HS-27A (cell line): Measurements from ENCODE around the gene TAF13.
"Not testable (repeated sequence)": the region's sequence is repeated elsewhere in the genome, so short reads cannot be mapped to it uniquely, and the experiment has no call there.

Experiments
- DNase-seq: peaks from one replicate; pipeline ENCODE4 v3.0.0-alpha.2; 2012; ENCODE audit warnings: low read depth, missing footprints

The TAF13 gene

DNA sequence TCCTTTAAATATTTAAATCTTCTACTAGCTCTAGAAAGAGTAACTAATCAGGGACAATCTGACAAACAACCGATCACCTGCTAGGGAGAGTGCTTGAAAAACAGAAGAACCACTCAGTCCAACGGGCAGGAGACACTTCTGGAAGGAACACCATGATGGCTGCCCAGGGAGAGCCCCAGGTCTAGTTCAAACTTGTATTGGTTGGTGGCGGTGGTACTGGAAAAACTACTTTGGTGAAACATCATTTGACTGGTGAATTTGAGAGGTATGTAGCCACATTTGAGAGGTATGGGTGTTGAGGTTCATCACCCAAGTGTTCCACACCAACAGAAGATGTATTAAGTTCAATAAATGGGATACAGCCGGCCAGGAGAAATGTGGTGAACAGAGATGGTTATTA is 29.1 kb downstream of the TAF13 start:
- DNase-seq: no peak

DNA sequence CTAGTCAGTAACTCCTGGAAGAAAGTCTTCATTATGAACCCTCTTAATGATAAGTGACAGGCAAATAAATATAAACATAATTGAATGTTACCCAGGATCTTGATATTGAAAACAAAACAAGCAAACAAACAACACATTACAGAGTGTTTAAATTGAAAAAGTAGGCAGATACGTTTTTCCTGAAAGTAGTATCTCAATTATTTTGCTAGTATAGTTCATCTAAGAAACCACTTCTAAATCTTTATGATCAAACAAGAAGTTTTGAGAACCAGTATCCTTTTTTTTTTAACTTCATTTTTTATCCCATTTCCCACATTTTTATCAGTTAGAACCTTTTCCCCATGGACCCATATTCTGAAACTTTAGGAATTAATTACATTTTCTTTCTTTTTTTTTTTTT is 30.2 kb downstream of the TAF13 start:
- no peak for DNase-seq

DNA sequence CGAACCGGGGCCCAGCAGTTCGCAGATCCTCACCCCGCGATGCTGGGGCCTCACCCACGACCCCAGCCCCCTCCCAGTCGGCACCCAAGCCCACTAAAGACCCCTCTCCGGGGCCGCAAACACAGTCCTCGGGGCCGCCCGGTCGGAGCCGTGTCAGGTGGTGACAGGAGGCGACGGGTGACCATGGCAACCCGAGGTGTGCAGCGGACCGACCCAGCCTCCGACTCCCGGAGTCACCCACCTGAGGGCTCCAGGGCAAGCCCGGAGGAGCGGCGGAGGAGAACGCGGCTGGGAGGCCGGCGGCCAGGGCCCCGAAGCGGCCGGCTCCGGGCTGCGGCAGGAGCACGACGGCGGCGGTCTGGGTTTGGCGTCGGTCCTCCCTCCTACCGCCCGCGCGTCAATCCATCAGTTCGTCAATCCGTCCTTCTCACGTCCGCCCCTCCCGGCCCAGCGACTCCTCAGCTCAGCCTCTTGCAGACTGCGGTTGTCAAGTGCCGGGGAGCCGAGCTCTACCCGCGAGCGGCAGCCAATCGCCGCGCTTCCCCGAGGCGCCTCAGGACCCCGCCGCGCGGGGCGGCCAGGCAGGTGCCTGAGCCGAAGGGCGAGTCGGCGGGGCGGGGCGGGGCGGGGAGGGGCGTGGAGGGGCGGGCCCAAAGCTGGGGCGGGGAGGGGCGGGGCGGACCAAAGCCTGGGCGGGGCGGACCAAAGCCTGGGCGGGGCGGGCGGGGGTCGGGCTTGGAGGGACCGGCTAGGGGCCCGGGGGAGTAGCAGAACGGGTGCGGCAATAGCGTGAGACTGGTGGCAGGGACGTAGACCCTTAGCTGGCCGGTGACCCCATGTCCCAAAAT is 34.0 kb downstream of the TAF13 start, which contains the start of gene WDR47:
WDR47 (minus strand) TSS at position 482 of the 848 bp plus-strand sequence. CDS start 18,590 bp downstream, outside the sequence.
- DNase-seq: peak; percentile 88

DNA sequence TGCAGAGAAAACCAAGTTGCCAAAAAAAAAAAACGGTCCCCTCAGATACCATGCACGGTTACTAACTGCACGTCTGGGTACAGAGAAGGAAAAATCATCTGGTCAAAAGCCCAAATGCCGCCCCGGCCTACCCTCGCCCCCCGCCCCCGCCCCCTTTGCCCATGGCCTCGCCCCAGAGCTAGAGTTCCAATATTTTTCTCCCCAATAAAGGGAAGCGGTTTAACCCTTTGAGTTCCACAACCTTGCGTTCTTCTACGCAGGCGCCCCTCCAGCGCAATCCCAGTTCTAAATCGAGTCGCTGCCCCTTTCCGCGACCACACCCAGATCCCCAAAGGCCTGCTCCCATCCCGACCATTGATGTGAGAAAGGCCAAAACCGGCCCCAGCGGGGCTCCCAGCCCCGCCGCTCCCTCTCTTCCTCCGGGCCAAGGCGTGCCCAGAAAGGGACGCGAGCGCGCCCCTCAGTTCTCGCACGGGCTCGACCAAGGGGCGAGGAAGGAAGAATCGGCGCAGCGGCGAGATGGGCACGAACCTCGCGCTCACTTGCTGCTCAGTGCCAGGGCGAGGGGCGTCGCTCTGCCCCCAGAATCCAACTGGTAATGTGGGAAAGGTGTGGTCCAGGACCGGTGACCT is 34.7 kb downstream of the TAF13 start:
- no peak for DNase-seq

DNA sequence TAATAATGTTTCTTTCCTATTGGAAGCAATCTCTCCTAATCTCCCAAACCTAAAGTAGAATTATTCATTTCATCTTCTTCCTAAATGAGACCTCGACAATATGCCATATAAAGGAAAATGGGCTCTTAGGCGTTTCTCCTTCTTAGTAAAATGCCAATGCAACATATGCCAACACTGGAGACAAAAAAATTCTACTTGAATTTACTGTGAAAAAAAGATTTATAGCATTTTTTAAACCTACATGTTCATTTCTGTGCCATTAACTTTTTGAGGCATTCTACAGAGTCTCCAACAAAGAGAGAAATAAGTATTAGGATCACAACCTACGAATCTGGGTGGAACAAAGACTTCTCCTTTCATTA is 35.2 kb downstream of the TAF13 start:
- DNase-seq: no peak

DNA sequence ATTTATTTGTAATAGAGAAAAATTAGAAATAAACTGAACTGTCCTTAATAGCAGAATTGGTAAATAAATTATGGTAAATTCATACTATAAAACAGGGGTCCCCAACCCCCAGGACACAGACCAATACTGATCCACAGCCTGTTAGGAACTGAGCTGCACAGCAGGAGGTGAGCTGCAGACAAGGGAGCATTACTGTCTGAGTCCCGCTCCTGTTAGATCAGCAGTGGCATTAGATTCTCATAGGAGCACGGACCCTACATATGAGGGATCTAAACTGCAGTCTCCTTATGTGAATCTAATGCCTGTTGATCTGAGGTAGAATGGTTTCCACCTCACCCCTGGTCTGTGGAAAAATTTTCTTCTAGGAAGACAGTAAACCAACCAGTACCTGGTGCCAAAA is 41.4 kb downstream of the TAF13 start:
- no peak for DNase-seq

DNA sequence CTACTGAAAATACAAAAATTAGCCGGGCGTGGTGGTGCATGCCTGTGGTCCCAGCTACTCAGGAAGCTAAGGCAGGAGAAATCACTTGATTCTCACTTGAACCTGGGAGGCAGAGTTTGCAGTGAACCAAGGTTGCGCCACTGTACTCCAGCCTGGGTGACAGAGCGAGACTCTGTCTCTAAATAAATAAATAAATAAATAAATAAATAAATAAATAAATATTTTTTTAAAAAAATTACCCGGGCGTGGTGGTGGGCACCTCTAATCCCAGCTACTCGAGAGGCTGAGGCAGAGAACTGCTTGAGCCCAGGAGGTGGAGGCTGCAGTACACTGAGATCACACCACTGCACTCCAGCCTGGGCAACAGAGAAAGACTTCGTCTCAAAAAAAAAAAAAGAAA is 46.3 kb downstream of the TAF13 start:
- not testable (repeated sequence) for DNase-seq

DNA sequence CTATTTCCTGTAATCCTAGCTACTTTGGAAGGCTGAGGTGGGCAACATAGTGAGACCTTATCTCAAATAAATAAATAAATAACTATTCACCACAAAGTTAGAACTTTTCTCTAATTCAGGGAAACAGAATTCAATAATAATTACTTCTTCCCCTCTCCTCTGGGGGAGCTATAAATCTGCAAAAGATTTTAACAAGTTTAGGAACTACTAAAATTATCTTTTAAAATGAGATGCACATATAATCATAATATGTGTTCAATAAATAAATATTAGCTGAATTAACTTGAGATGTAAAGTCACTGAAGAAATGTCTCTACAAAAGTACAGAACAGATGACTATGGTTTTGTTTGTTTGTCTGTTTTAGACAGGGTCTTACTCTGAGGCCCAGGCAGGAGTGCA is 48.0 kb downstream of the TAF13 start:
- no peak for DNase-seq

DNA sequence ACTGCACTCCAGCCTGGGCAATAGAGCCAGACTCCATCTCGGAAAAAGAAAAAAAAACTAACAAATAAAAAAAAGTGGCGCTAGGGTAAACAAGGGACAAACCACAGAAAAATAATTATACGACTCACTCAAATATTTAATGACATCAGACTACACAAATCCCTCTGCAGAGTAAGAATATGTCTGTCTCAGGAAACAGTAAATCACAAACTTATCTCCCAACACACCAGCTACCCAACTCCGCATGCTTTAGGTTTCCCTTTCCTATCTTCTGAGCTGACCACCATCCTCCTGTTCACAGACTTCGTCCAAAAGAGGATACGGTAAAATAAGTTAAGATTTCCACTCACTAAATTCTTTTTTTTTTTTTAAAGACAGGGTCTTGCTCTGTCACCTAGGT is 50.1 kb downstream of the TAF13 start:
- DNase-seq: no peak

DNA sequence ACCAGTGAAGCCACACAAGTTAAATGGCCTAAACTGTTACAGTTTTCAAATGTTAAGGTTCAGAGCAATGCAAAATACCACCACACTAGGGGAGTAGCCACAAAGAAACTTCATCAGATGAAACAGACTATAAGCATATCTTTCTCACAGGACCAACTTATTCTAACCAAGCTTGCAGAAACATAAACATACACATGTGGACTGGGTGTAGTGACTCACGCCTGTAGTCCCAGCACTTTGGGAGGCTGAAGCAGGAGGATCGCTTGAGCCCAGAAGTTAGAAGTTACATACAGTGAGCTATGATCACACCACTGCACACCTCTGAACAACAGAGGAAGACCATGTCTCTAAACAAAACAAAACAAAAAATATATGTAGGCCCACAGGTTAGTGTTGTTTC is 51.2 kb downstream of the TAF13 start:
- DNase-seq: no peak

DNA sequence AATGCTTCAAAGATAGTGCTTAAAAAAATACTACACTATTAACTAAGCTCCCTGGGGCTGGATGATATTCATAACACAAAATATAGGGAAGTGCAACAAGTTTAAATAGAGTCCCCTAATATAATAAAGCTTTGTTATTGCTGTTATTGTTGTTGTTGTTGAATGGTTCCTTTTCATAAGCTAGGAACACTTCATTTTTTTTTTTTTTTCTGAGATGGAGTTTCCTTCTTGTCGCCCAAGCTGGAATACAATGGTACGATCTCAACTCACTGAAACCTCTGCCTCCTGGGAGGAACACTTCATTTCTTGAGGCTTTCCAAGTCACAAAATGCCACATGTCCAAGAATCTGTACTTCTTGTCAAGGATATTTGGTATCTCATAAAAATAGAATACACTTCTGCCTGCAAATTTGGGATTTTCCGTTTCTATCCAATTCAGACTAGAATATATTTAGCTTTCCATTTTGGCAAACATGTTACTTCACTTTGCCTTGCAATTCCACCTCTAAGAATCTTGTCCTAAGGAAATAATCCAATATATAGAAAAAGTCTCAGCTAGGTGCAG is 55.0 kb downstream of the TAF13 start:
- DNase-seq: no peak

DNA sequence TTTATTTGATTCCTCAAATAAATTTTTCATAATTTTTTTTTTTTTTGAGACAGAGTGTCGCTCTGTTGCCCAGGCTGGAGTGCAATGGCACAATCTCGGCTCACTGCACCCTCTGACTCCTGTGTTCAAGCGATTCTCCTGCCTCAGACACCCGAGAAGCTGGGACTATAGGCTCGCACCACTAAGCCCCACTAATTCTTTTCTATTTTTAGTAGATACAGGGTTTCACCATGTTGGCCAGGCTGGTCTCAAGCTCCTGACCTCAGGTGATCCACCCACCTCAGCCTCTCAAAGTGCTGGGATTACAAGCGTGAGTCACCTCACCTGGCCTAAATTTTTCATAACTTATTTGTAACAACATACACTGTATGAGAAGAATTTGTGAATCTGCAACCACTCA is 58.1 kb downstream of the TAF13 start:
- not testable (repeated sequence) for DNase-seq

DNA sequence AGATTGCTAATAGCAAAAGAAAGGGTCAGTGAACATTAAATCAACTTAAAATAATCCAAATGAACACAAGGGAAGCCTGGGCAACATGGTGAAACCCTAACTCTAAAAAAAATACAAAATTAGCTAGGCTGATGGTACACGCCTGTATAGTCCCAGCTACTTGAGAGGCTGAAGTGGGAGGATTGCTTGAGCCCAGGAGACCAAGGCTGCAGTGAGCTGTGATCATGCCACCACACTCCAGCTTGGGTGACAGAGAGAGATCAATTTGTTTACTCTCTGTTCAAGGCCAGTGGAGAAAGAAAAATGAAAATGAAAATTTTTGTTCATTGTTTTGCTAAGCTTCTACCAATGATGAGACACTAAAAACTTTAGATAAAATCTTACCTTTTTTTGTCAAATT is 58.7 kb downstream of the TAF13 start:
- no peak for DNase-seq
